Left ventricle myocardium inferior (tissue), 1 donor: ENCODE results near the gene ECM2. TPM values are rescaled to one million over a fixed set of nuclear protein-coding genes. Genes with fewer than 3 reads are reported as not detected.
A peak's percentile ranks its signal among the peaks of the same experiment; 100 is the strongest.

Experiments used
- DNase-seq: peaks from one replicate; pipeline ENCODE4 v3.0.0-alpha.2; 2020
- H3K27ac ChIP-seq: fragments of 200-600 bp; replicated peaks from 2 replicates; pipeline ENCODE4 v1.8.0; 2021
- H3K27me3 ChIP-seq: fragments of 200-600 bp; 2 replicates; pipeline ENCODE4 v1.8.0; 2021; ENCODE audit warnings: low read depth
- H3K36me3 ChIP-seq: fragments of 200-600 bp; 2 replicates; pipeline ENCODE4 v1.8.0; 2021
- H3K4me1 ChIP-seq: fragments of 200-600 bp; 2 replicates; pipeline ENCODE4 v1.8.0; 2021
- H3K4me3 ChIP-seq: fragments of 200-600 bp; 2 replicates; pipeline ENCODE4 v1.8.0; 2021; ENCODE audit warnings: mild to moderate bottlenecking, moderate library complexity
- H3K9me3 ChIP-seq: fragments of 200-600 bp; replicated peaks from 2 replicates; pipeline ENCODE4 v1.8.0; 2021
- intact Hi-C: fragments of 100-400 bp; cut with micrococcal nuclease; formaldehyde crosslinking; loops from one replicate; pipeline ENCODE4 v1.11.0; 2022
- total RNA-seq: library from RNA; stranded (reverse); fragmentation: NEBNext Ultra II Directional; extraction: Animal tissue kit (Norgen Biotek cat#: 25700); gene quantifications from one replicate; pipeline ENCODE4 v1.2.1, GENCODE V29; 2021
- TF ChIP-seq, protein P1 (sequence below): fragments of 200-600 bp; IDR thresholded peaks from 2 replicates; pipeline ENCODE4 v1.8.0; 2021; ENCODE audit warnings: antibody characterized with exemption, mild to moderate bottlenecking, borderline replicate concordance
- donor health status: DM: no; HTN: yes; CAD: no; lungs with severe emphysema.

Gene ECM2
- total RNA-seq, 1 donor from 2014 or later, result 7.2 TPM

DNA sequence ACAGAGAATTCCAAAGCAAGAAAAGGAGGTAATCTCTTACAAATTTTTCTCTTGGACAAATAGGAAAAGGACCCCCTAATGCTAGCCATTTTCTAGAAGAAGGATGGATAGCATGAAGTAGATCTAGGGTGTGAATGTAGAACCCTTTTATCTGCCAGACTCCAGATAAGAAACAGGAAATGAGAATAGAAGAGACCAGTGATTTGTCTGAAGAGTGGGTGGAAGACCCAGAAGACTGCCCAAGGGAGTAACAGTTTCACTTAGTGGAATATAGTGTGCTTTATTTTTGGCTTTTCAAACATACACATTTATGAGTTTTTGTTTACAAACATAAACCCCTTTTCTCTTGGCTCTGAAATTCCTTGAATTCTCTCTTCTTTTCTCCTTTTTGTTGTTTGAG is 25.0 kb downstream of the ECM2 start:
- Histone ChIP-seq H3K36me3 (no peaks in the 10 kb centered on the region), H3K27me3 (no peaks in the 10 kb centered on the region), H3K27ac (no peak overlapping the region), H3K4me1 (peaks cover 45% of the 10 kb centered on the region), H3K4me3 (no peak overlapping the region), H3K9me3 (no peaks in the 10 kb centered on the region)
- no peak for DNase-seq
- intact Hi-C loops, result no loop called here
- TF ChIP-seq, protein P1, sequence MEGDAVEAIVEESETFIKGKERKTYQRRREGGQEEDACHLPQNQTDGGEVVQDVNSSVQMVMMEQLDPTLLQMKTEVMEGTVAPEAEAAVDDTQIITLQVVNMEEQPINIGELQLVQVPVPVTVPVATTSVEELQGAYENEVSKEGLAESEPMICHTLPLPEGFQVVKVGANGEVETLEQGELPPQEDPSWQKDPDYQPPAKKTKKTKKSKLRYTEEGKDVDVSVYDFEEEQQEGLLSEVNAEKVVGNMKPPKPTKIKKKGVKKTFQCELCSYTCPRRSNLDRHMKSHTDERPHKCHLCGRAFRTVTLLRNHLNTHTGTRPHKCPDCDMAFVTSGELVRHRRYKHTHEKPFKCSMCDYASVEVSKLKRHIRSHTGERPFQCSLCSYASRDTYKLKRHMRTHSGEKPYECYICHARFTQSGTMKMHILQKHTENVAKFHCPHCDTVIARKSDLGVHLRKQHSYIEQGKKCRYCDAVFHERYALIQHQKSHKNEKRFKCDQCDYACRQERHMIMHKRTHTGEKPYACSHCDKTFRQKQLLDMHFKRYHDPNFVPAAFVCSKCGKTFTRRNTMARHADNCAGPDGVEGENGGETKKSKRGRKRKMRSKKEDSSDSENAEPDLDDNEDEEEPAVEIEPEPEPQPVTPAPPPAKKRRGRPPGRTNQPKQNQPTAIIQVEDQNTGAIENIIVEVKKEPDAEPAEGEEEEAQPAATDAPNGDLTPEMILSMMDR, result no peak

DNA sequence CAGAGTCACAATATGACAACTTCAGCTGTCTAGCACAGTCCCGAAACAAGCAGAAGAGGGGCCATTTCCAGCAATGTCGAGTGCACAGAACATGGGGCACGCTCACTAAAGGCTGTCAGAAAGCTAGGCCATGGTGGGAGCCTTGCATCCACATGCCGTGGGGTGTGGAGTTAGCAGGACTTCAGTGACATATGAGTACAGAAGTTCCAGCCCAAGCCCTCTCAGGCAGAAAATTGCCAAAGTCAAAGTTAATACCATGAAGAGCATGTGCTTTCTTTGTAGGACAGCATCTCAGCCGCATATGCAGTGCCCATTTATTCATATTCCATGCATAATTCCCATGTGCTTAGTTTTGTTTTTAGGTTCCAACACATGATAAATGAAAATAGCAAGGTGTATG is 26.7 kb downstream of the ECM2 start:
- H3K27ac ChIP-seq, result no peak overlapping the region
- peaks cover 61% of the 10 kb centered on the region for H3K4me1 ChIP-seq
- no peaks in the 10 kb centered on the region for H3K36me3 ChIP-seq
- no peak overlapping the region for H3K4me3 ChIP-seq
- intact Hi-C loops, result no loop called here
- TF ChIP-seq, protein P1, result no peak
- no peaks in the 10 kb centered on the region for H3K27me3 ChIP-seq
- H3K9me3 ChIP-seq, result no peaks in the 10 kb centered on the region
- no peak for DNase-seq

- TF ChIP-seq, protein P1, result peak; percentile 20
- intact Hi-C loops, result no loop called here
- peak overlapping the region; percentile 17 for H3K4me3 ChIP-seq
Measured at GRCh38 chr9:92508018-92508820, 27.6 kb downstream of the ECM2 start.

DNA sequence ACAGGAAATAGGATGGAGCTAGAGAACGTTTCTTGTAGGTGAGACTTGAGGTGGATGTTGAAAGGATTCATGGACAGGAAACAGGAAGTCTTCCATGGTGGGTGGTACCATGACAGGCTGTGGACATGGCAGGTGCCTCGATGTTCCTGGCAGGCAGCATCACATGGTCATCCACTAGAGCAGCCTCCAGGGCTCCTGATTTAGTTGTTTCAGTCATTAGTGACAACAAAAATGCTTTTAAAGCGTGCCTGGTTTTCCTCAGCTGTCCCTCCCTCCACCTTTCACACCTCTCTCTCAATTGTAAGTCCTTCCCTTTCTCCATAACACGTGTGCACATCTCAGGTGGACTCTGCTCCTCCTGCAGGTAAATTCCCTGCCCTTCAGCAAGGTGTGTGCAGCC is 28.3 kb downstream of the ECM2 start:
- Histone ChIP-seq H3K4me1 (peaks cover 55% of the 10 kb centered on the region), H3K4me3 (no peak overlapping the region), H3K9me3 (no peaks in the 10 kb centered on the region), H3K27me3 (no peaks in the 10 kb centered on the region), H3K27ac (peak overlapping the region; percentile 73), H3K36me3 (no peaks in the 10 kb centered on the region)
- TF ChIP-seq, protein P1, result no peak
- no peak for DNase-seq
- intact Hi-C loops, result no loop called here

More at GRCh38 chr9:92508018-92508820, 27.6 kb downstream of the ECM2 start:
- Histone ChIP-seq H3K27ac (peak overlapping the region; percentile 73), H3K36me3 (no peaks in the 10 kb centered on the region), H3K27me3 (no peaks in the 10 kb centered on the region), H3K4me1 (peaks cover 62% of the 10 kb centered on the region), H3K9me3 (no peaks in the 10 kb centered on the region)
- DNase-seq, result peak; percentile 22

- TF ChIP-seq, protein P1, result no peak
- H3K36me3 ChIP-seq, result no peaks in the 10 kb centered on the region
- no peak overlapping the region for H3K4me3 ChIP-seq
- no peaks in the 10 kb centered on the region for H3K9me3 ChIP-seq
- no peak for DNase-seq
- peak overlapping the region; percentile 73 for H3K27ac ChIP-seq
- intact Hi-C loops, result no loop called here
- no peaks in the 10 kb centered on the region for H3K27me3 ChIP-seq
- H3K4me1 ChIP-seq, result peaks cover 54% of the 10 kb centered on the region
Measured at GRCh38 chr9:92507005-92507404, 28.8 kb downstream of the ECM2 start.
